WTC11 (cell line): ENCODE results near the gene IP6K3. TPM values are rescaled to one million over a fixed set of nuclear protein-coding genes. Genes with fewer than 3 reads are reported as not detected.

ENCODE experiments used
- ATAC-seq: fragments of 200-7000 bp; cut with Tn5 transposase; 2 replicates; pipeline ENCODE4 v1.10.0; 2021; ENCODE audit warnings: mild to moderate bottlenecking, moderate library complexity
- CTCF ChIA-PET: fragments of 300-600 bp; sonication (Branson Sonifier 250); formaldehyde crosslinking; loops from one replicate; lab custom pipeline; 2021; ENCODE audit warnings: antibody characterized with exemption; lab: Charles Lee
- POLR2A ChIA-PET: fragments of 350-600 bp; sonication (Branson Sonifier 250); formaldehyde crosslinking; loops from one replicate; lab custom pipeline; 2021; ENCODE audit warnings: antibody characterized with exemption; lab: Charles Lee
- DNase-seq: peaks from one replicate; pipeline ENCODE4 v3.0.0; 2021; ENCODE audit warnings: low spot score
- H3K27ac Mint-ChIP-seq: 2 replicates; pipeline ENCODE4 v1.8.0; 2021; ENCODE audit warnings: mixed read lengths
- H3K27me3 Mint-ChIP-seq: 2 replicates; pipeline ENCODE4 v1.8.0; 2021; ENCODE audit warnings: low read depth, mild to moderate bottlenecking, moderate library complexity, mixed read lengths
- H3K36me3 Mint-ChIP-seq: 2 replicates; pipeline ENCODE4 v1.8.0; 2021; ENCODE audit warnings: mixed read lengths
- H3K4me1 Mint-ChIP-seq: 2 replicates; pipeline ENCODE4 v1.8.0; 2022; ENCODE audit warnings: mixed read lengths
- H3K4me3 Mint-ChIP-seq: 2 replicates; pipeline ENCODE4 v1.8.0; 2021; ENCODE audit warnings: mild to moderate bottlenecking, moderate library complexity, mixed read lengths
- H3K9me3 Mint-ChIP-seq: 2 replicates; pipeline ENCODE4 v1.8.0; 2021; ENCODE audit warnings: mixed read lengths
- CREB1 ChIP-seq: sonication (generic); formaldehyde crosslinking; IDR thresholded peaks from 2 replicates; pipeline ENCODE4 v1.8.0; 2023; ENCODE audit warnings: mild to moderate bottlenecking, missing genetic modification reagents
- E2F4 ChIP-seq: sonication (generic); formaldehyde crosslinking; IDR thresholded peaks from 2 replicates; pipeline ENCODE4 v1.8.1; 2022; ENCODE audit warnings: low read depth, mild to moderate bottlenecking, moderate library complexity, missing genetic modification reagents, borderline replicate concordance
- E2F5 ChIP-seq: sonication (generic); formaldehyde crosslinking; IDR thresholded peaks from 2 replicates; pipeline ENCODE4 v1.8.1; 2022; ENCODE audit warnings: mild to moderate bottlenecking, moderate library complexity, missing genetic modification reagents
- ESRRA ChIP-seq: sonication (generic); formaldehyde crosslinking; IDR thresholded peaks from 2 replicates; pipeline ENCODE4 v1.8.1; 2022; ENCODE audit warnings: mild to moderate bottlenecking, missing genetic modification reagents, borderline replicate concordance
- IRF1 ChIP-seq: sonication (generic); formaldehyde crosslinking; IDR thresholded peaks from 2 replicates; pipeline ENCODE4 v1.8.0; 2023; ENCODE audit warnings: missing genetic modification reagents
- JUN ChIP-seq: sonication (generic); formaldehyde crosslinking; IDR thresholded peaks from 2 replicates; pipeline ENCODE4 v1.8.0; 2023; ENCODE audit warnings: mild to moderate bottlenecking, missing genetic modification reagents
- NFATC4 ChIP-seq: fragments of 250-450 bp; sonication (Bioruptor Pico); IDR thresholded peaks from 2 replicates; pipeline ENCODE4 v1.9.0; 2021; ENCODE audit warnings: mild to moderate bottlenecking
- NFYB ChIP-seq: sonication (generic); formaldehyde crosslinking; conservative IDR thresholded peaks from 2 replicates; pipeline ENCODE4 v1.8.0; 2022; ENCODE audit warnings: low read depth, missing genetic modification reagents
- PRRX2 ChIP-seq: fragments of 250-450 bp; sonication (Bioruptor Pico); IDR thresholded peaks from 2 replicates; pipeline ENCODE4 v1.8.0; 2021; ENCODE audit warnings: mild to moderate bottlenecking
- ZNF121 ChIP-seq: sonication (generic); formaldehyde crosslinking; IDR thresholded peaks from 2 replicates; pipeline ENCODE4 v1.8.0; 2023; ENCODE audit warnings: missing genetic modification reagents
- ZNF281 ChIP-seq: sonication (generic); formaldehyde crosslinking; IDR thresholded peaks from 2 replicates; pipeline ENCODE4 v1.8.0; 2023; ENCODE audit warnings: mild to moderate bottlenecking, missing genetic modification reagents
- ZNF396 ChIP-seq: fragments of 250-450 bp; sonication (Bioruptor Pico); IDR thresholded peaks from 2 replicates; pipeline ENCODE4 v1.8.0; 2021; ENCODE audit warnings: mild to moderate bottlenecking, moderate library complexity, borderline replicate concordance
- ZNF423 ChIP-seq: fragments of 250-450 bp; sonication (Bioruptor Pico); IDR thresholded peaks from 2 replicates; pipeline ENCODE4 v2.1.2; 2022; ENCODE audit warnings: mild to moderate bottlenecking, moderate library complexity
- total RNA-seq: library from RNA; stranded (reverse); gene quantifications from 3 replicates; pipeline ENCODE4 v1.2.3, GENCODE V29; 2021
- TF ChIP-seq, protein P1 (sequence below): fragments of 250-450 bp; sonication (Bioruptor Pico); IDR thresholded peaks from 2 replicates; pipeline ENCODE4 v1.9.0; 2021; ENCODE audit warnings: mild to moderate bottlenecking, borderline replicate concordance
- TF ChIP-seq, protein P2 (sequence below): sonication (generic); formaldehyde crosslinking; IDR thresholded peaks from 2 replicates; pipeline ENCODE4 v1.8.0; 2023; ENCODE audit warnings: missing genetic modification reagents, mild to moderate bottlenecking, borderline replicate concordance

IP6K3 gene
- total RNA-seq, 1 experiment from 2014 or later, result 1.1 TPM

DNA sequence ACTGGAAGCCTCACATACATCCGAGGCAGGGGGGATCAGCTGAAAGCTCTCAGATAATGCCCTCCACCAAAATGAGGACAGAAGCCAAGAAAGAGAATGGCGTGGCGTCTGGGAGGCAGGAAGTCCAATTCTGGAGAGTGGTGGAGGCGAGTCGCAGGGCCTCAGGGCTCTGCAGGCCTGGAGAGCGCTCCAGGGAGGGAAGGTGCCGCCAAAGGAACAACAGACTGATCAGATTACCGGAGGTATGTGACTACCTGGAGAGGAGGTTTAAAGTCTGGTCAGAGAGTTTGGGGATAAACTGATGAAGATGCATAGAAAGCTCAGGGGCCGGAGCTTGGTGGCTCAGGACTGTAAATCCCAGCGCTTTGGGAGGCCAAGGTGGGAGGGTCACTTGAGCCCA is 11.2 kb upstream of the IP6K3 start (continued):
- no peak for TF ChIP-seq CREB1 (CRISPR knock-in tag)
- no peak for TF ChIP-seq NFYB (CRISPR knock-in tag)
- TF ChIP-seq, protein P1, sequence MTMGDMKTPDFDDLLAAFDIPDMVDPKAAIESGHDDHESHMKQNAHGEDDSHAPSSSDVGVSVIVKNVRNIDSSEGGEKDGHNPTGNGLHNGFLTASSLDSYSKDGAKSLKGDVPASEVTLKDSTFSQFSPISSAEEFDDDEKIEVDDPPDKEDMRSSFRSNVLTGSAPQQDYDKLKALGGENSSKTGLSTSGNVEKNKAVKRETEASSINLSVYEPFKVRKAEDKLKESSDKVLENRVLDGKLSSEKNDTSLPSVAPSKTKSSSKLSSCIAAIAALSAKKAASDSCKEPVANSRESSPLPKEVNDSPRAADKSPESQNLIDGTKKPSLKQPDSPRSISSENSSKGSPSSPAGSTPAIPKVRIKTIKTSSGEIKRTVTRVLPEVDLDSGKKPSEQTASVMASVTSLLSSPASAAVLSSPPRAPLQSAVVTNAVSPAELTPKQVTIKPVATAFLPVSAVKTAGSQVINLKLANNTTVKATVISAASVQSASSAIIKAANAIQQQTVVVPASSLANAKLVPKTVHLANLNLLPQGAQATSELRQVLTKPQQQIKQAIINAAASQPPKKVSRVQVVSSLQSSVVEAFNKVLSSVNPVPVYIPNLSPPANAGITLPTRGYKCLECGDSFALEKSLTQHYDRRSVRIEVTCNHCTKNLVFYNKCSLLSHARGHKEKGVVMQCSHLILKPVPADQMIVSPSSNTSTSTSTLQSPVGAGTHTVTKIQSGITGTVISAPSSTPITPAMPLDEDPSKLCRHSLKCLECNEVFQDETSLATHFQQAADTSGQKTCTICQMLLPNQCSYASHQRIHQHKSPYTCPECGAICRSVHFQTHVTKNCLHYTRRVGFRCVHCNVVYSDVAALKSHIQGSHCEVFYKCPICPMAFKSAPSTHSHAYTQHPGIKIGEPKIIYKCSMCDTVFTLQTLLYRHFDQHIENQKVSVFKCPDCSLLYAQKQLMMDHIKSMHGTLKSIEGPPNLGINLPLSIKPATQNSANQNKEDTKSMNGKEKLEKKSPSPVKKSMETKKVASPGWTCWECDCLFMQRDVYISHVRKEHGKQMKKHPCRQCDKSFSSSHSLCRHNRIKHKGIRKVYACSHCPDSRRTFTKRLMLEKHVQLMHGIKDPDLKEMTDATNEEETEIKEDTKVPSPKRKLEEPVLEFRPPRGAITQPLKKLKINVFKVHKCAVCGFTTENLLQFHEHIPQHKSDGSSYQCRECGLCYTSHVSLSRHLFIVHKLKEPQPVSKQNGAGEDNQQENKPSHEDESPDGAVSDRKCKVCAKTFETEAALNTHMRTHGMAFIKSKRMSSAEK, result no peak
- TF ChIP-seq ZNF121 (CRISPR knock-in tag), result no peak
- TF ChIP-seq ZNF281 (CRISPR knock-in tag), result no peak
- TF ChIP-seq ZNF396 (CRISPR knock-in tag), result no peak
- no peak for TF ChIP-seq PRRX2 (CRISPR knock-in tag)
- TF ChIP-seq, protein P2, sequence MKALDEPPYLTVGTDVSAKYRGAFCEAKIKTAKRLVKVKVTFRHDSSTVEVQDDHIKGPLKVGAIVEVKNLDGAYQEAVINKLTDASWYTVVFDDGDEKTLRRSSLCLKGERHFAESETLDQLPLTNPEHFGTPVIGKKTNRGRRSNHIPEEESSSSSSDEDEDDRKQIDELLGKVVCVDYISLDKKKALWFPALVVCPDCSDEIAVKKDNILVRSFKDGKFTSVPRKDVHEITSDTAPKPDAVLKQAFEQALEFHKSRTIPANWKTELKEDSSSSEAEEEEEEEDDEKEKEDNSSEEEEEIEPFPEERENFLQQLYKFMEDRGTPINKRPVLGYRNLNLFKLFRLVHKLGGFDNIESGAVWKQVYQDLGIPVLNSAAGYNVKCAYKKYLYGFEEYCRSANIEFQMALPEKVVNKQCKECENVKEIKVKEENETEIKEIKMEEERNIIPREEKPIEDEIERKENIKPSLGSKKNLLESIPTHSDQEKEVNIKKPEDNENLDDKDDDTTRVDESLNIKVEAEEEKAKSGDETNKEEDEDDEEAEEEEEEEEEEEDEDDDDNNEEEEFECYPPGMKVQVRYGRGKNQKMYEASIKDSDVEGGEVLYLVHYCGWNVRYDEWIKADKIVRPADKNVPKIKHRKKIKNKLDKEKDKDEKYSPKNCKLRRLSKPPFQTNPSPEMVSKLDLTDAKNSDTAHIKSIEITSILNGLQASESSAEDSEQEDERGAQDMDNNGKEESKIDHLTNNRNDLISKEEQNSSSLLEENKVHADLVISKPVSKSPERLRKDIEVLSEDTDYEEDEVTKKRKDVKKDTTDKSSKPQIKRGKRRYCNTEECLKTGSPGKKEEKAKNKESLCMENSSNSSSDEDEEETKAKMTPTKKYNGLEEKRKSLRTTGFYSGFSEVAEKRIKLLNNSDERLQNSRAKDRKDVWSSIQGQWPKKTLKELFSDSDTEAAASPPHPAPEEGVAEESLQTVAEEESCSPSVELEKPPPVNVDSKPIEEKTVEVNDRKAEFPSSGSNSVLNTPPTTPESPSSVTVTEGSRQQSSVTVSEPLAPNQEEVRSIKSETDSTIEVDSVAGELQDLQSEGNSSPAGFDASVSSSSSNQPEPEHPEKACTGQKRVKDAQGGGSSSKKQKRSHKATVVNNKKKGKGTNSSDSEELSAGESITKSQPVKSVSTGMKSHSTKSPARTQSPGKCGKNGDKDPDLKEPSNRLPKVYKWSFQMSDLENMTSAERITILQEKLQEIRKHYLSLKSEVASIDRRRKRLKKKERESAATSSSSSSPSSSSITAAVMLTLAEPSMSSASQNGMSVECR (CRISPR knock-in tag), result no peak
- TF ChIP-seq IRF1 (CRISPR knock-in tag), result no peak
- TF ChIP-seq, all 79 proteins: peak for 0

DNA sequence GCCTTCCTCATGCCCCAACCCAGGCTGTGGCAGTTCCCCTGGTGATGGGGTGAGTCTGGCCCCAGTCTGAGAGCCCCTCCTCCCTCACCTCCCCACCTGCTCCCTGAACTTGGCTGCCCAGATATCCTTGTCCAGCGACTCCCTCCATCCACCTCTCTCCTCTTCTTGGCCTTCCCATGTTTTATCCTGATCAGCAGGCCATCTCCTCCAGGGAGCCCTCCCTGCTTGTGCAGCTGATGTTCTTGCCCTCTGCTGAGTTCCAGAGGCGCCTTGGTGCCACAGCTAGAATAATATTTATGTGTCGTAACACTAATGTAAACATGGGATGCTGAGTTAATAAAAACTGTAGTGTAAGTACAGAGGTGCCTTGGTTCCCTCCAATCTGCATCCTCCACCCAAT is 10.4 kb upstream of the IP6K3 start:
- ChIA-PET CTCF (interaction anchor here (1.2 to 7.1 kb wide), 2 partner anchors 14 to 306 kb away, joined by 3 to 41 read pairs; no protein-coding TSS in a partner anchor), POLR2A (interaction anchor here (1.4 kb wide), 1 partner anchor 13 kb away, joined by 4 read pairs; no protein-coding TSS in a partner anchor)
- ATAC-seq, result no peak
- H3K9me3 Mint-ChIP-seq, result no peaks in the 10 kb centered on the region
- H3K4me3 Mint-ChIP-seq, result no peak overlapping the region
- H3K27ac Mint-ChIP-seq, result no peak overlapping the region
- no peaks in the 10 kb centered on the region for H3K36me3 Mint-ChIP-seq
- no peaks in the 10 kb centered on the region; the same call in 1 of the 2 replicates for H3K27me3 Mint-ChIP-seq
- no peak for DNase-seq
- H3K4me1 Mint-ChIP-seq, result peaks cover 7% of the 10 kb centered on the region; the same call in 1 of the 2 replicates
- TF ChIP-seq E2F4 (CRISPR knock-in tag) (no peak), ESRRA (CRISPR knock-in tag) (no peak), NFATC4 (CRISPR knock-in tag) (no peak), E2F5 (CRISPR knock-in tag) (no peak), JUN (CRISPR knock-in tag) (no peak), ZNF423 (no peak)
- TF ChIP-seq, protein P1, result no peak
